MM.1S (cell line): ENCODE results near the gene STARD10.

Experiments used
- EZH2phosphoT487 ChIP-seq: fragments of 300-600 bp; sonication (generic); IDR thresholded peaks from 2 replicates; pipeline ENCODE4 v1.6.1; 2018; ENCODE audit warnings: antibody characterized with exemption, low read length
- TF ChIP-seq, protein P1 (sequence below): fragments of 300-600 bp; sonication (generic); IDR thresholded peaks from 2 replicates; pipeline ENCODE4 v1.5.1; 2016; ENCODE audit warnings: antibody characterized with exemption, low read length, mixed read lengths

DNA sequence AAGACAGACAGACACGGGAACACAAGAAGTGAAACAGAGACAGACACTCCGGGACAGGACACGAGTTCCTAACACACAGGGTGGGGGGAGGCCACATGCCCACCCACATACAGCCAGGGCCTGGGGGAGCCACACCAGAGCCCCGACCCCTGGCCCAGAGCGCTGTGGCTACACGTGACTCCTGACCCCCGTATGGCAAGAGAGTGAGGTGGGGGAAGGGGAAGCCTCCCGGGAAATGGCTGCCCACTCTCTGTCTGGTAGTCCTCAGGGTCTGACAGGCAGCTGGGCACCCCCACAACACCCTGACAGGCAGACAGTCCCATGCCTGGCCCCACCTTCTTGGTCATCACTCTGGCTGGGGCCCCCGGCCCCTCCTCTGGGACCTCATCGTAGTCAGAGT is 81.0 kb downstream of the STARD10 start:
- TF ChIP-seq, protein P1, sequence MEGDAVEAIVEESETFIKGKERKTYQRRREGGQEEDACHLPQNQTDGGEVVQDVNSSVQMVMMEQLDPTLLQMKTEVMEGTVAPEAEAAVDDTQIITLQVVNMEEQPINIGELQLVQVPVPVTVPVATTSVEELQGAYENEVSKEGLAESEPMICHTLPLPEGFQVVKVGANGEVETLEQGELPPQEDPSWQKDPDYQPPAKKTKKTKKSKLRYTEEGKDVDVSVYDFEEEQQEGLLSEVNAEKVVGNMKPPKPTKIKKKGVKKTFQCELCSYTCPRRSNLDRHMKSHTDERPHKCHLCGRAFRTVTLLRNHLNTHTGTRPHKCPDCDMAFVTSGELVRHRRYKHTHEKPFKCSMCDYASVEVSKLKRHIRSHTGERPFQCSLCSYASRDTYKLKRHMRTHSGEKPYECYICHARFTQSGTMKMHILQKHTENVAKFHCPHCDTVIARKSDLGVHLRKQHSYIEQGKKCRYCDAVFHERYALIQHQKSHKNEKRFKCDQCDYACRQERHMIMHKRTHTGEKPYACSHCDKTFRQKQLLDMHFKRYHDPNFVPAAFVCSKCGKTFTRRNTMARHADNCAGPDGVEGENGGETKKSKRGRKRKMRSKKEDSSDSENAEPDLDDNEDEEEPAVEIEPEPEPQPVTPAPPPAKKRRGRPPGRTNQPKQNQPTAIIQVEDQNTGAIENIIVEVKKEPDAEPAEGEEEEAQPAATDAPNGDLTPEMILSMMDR: no peak
- TF ChIP-seq EZH2phosphoT487: no peak
